ENCODE results near the gene SIGLEC9.

DNA sequence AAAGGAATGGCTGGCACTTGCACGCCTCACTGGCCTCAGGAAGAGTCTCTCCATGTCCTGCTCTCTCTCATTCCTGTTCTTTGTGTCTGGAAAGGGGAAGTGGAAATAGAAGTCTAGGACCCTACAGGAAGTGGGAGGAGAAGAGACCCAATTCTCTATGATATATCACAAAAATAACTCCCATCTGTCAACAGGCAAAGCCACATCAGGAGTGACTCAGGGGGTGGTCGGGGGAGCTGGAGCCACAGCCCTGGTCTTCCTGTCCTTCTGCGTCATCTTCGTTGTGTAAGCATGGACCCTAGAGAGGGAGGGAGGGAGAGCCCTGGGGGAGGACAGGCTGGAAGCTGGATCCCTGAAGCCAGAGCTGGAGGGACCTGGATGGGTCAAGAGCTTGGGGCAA, 3.0 kb downstream of the SIGLEC9 start:
- TF ChIP-seq POLR2AphosphoS5 (IDR thresholded peaks at IDR 0.05; ENCODE audit: borderline replicate concordance, low read depth, low read length) = no peak
- TF ChIP-seq EZH2 (IDR thresholded peaks at IDR 0.05) = no peak

All from SK-N-MC (cell line).